Measurements from ENCODE around the gene RBM33.

Gene RBM33

GRCh38 chr7:155620497-155620896 is 24.0 kb upstream of the RBM33 start:
- no peak for DNase-seq (ENCODE audit: low read depth, low spot score)
- no peak overlapping the region for H3K27ac ChIP-seq

DNA sequence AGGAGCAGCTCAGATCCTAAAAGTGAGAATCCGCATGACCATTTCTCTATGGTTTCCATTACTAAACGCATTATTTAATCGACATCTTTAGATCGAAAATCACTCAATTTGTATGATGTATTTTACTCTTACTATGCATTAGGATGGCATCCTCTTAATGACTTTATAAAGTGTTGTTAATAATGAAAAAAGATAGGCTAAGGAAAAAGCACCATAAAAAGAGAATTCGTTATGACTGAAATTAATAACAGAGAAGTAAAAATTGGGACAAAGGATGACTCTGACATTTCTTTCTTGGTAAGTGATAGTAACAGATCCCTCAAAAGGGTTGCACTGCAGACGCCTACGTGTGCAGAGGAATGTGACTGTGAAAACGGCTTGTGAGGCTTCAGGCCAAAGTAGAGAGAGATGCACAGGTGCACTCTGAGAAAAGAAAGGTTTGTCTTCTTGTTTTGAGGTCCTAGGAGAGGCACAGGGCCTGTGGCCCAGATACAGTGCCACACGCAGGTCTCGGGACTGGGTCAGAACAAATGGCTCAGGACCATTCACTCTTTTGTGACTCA is 23.0 kb upstream of the RBM33 start:
- no peak for DNase-seq (ENCODE audit: low read depth, low spot score)
- H3K27ac ChIP-seq: no peak overlapping the region

DNA sequence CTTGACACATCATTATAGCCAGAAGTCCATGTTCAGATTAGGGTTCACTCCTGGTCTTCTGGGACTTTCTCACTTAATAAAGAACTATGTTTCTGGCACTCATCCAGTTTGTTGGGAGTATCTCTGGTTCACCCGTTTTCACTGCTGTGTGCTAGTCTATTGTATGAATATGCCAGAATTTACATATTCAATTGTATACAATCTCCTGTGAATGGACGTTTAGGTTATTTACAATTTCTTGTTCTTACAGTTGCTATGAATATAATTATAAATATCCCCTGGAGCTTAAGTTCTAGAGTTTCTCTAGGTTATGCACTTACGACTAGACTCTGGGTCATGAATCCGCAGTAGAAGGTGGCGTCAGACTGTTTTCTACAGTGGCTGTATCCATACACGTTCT is 20.0 kb upstream of the RBM33 start:
- no peak for DNase-seq (ENCODE audit: low read depth, low spot score)
- H3K27ac ChIP-seq: no peak overlapping the region

- no peak for DNase-seq (ENCODE audit: low read depth, low spot score)
- H3K27ac ChIP-seq: no peak overlapping the region
These were observed 18.9 kb upstream of the RBM33 start for GRCh38 chr7:155625557-155625956.

DNA sequence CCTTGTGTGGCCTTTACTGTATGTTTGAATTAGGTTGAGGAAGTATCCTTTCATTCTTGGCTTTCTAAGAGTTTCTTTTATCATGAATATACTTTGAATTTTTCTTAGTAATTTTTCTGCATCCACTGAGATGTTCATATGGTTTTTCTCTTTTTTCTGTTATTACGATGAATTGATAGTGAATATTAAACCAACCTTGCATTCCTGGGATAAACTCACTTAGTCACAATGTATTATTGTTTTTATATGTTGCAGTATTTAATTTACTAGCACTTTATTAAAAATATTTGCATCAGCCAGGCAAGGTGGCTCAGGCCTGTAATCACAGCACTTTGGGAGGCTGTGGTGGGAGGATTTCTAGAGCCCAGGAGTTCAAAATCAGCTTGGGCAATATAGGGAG is 15.3 kb upstream of the RBM33 start:
- H3K27ac ChIP-seq: no peak overlapping the region
- no peak for DNase-seq (ENCODE audit: low read depth, low spot score)

DNA sequence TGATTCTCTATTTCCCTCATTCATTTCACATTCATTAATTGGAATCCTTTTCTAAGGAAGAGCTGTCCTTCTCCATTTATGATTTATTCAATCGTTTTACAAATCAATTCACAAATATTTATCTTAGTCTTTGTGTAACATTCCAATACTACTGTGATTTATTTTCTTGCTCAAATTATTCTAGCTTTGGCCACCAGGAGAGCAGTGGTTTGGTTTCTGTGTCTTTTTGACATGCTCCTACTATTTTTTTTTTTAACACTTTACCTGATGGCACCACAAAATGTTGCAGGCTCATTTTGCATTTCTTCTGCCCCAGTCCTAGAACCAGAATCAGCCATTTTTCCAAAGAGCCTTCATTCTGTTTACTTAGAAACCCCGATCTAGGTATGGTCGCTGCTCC is 13.3 kb upstream of the RBM33 start:
- H3K27ac ChIP-seq: no peak overlapping the region
- DNase-seq (ENCODE audit: low read depth, low spot score): no peak

GRCh38 chr7:155635817-155636216 is 8.6 kb upstream of the RBM33 start:
- DNase-seq (ENCODE audit: low read depth, low spot score): no peak
- no peak overlapping the region for H3K27ac ChIP-seq

GRCh38 chr7:155637155-155637554 is 7.3 kb upstream of the RBM33 start:
- no peak overlapping the region for H3K27ac ChIP-seq
- no peak for DNase-seq (ENCODE audit: low read depth, low spot score)

GRCh38 chr7:155638366-155638765 is 6.1 kb upstream of the RBM33 start:
- no peak overlapping the region for H3K27ac ChIP-seq
- DNase-seq (ENCODE audit: low read depth, low spot score): no peak

DNA sequence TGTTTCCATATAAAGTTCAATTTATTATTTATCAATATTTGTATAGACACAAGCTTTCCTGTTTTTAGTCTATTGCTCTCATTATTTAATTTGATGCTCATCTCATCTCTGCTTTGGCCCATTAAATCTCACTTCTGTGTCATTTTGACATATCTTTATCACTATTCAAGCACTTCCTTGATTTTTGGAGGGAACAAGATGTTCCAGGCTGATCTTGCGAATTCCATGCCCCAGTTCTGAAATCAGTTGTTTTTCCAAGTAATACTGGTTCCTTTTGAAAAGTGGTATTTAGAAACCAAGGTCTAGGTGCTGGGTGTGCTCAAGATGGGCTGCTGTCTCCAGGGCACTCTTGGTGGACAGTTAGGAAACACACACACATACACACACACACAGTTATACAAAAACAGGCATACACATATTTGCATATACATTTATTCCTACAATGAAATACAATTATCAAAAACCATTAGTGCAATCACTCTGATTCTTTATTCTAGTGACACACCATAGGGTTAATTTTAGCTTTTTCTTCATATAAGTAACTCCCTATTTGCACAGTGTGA is 4.4 kb upstream of the RBM33 start:
- H3K27ac ChIP-seq: no peak overlapping the region
- no peak for DNase-seq (ENCODE audit: low read depth, low spot score)

DNA sequence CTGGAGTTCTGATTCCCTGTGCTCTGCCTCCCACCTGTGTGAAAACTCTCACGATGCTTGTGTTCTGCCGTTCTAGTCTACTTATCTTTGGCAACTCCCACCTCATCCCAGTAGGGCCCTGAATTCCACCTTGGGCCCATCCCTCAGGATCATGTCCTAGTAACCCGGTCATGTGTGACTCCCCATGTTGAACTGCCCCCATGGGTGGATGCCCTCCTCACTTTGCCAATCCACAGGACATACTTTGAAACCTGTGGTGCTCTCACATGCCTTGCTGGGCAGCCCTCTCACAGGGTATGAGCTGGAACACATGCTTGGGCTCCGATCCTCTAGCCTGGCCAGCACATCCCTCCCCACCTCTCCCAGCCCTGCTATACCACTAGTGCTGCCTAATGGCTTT is 3.8 kb upstream of the RBM33 start:
- no peak for DNase-seq (ENCODE audit: low read depth, low spot score)
- no peak overlapping the region for H3K27ac ChIP-seq

GRCh38 chr7:155643804-155644177 is 670 bp upstream of the RBM33 start:
- DNase-seq (ENCODE audit: low read depth, low spot score): no peak
- peak overlapping the region; percentile 91 for H3K27ac ChIP-seq

DNA sequence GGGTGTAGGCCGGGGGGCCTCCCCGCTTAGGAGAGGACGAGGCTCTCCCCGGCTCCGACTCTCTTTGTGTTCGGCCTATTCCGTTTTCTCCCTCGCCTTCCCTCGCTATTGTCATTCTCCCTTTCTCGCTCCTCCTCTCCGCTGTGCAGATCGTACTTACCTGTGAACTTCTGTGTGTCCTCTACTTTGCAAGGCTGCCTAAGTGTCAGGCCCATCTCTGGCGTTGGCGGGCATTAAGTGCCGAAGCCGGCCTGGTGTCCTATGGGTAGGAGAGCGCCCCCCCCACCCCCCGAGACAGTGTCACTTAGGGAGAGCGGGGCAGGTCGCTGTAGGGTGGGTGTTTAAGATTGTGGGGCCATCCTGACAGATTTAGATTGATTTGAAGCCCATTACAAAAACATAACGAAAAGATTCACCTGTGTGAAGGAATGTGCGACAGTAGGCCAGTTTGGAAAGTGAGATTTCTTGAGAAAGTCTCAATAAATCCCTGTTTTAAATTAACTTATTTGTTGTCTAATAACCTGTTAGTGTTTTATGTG is 579 bp downstream of the RBM33 start:
- DNase-seq (ENCODE audit: low read depth, low spot score): no peak
- H3K27ac ChIP-seq: peak overlapping the region; percentile 91

- peak overlapping the region; percentile 91 for H3K27ac ChIP-seq
- no peak for DNase-seq (ENCODE audit: low read depth, low spot score)
These were observed 1.2 kb downstream of the RBM33 start for GRCh38 chr7:155645662-155646061.

DNA sequence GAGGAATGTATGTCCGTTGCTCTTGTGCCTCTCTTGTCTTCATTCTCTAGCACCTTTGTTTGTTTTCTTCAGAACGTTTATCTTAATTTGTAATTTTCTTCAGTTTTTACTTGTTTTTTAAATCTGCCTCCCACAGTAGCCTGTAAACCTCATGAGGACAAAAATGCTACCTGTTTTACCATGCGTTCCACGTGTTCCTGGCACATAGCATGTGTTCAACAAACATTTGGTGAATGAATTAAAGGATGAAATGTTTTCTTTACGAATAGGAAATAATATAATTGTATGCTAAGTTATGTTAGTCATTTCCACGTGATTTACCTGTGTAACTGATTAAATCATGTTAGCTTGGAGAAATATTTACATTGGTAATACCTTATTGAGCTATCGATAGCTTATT is 2.2 kb downstream of the RBM33 start:
- no peak for DNase-seq (ENCODE audit: low read depth, low spot score)
- no peak overlapping the region for H3K27ac ChIP-seq

GRCh38 chr7:155647302-155647701 is 2.8 kb downstream of the RBM33 start:
- DNase-seq (ENCODE audit: low read depth, low spot score): no peak
- no peak overlapping the region for H3K27ac ChIP-seq

DNA sequence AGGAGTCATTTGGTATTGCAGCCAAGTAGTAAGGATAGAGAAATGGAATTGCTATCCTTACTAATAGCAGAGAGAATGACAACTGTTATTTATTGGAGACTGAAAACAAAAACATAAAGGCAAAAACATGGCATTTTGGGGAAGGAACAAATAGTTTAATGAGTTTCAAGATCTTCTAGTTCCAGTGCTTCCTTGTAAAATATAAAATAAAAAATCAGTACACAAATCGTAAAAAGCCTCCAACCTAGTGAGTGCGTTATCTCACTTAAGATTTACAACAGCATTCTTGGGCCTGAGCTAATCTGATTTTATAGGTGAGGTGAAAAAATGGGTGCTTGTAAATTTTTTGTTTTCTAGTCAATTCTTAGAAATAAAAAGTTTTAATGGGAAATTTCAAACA is 3.3 kb downstream of the RBM33 start:
- DNase-seq (ENCODE audit: low read depth, low spot score): no peak
- H3K27ac ChIP-seq: no peak overlapping the region

GRCh38 chr7:155648752-155649339 is 4.4 kb downstream of the RBM33 start:
- DNase-seq (ENCODE audit: low read depth, low spot score): no peak
- no peak overlapping the region for H3K27ac ChIP-seq

GRCh38 chr7:155649588-155649987 is 5.1 kb downstream of the RBM33 start:
- H3K27ac ChIP-seq: no peak overlapping the region
- DNase-seq (ENCODE audit: low read depth, low spot score): no peak

DNA sequence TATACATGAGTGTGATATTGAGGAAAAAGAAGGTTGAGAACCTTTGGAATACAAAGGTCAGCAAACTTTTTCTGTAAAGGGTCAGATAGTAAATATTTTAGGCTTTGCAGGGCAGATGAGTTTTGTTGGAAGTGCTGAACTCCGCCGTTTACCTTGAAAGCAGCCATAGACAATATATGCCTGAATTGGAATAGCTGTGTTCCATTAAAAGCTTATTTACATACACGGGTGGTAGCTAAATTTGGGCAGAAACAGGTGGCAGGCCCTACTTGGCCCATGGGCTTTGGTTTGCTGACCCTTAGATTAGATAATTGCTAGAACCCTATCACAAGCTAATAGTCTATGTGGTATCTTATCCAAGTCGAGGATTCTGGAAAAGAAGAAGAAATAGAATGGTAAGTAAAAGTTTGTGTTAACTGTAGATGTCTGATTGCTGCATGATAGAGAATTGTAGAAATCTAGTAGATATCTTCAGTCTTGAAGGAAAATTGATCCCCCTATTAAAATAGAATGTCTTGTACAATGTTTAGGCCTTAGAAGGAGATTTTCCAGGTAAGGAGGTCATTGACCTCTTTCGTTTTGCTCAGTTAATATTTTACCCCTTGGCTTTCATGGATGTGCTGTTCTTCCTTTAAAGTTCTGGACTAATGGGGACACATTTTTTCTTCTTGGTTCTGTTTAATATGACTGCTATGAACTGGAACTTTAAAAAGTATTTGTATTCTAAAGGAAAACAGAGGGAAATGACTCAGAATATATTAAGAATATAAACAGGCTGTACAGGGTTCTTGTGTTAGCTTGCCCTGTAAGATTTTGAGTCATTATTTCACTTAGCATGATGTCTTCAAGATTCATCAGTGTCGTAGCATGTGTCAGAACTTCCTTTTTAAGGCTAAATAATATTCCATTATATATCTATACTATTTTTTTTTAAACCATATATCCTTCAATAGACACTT is 8.0 kb downstream of the RBM33 start:
- peak overlapping the region; percentile 89 for H3K27ac ChIP-seq
- peak; percentile 34 for DNase-seq (ENCODE audit: low read depth, low spot score)

GRCh38 chr7:155653803-155654202 is 9.3 kb downstream of the RBM33 start:
- peak overlapping the region; percentile 89 for H3K27ac ChIP-seq

More at GRCh38 chr7:155653803-155654202, 9.3 kb downstream of the RBM33 start:
- DNase-seq (ENCODE audit: low read depth, low spot score): peak; percentile 36

All from epithelial cell of prostate (primary cell).